HCT116 (cell line): Measurements from ENCODE around the gene PKMYT1. TPM values are rescaled to one million over a fixed set of nuclear protein-coding genes. Genes with fewer than 3 reads are reported as not detected.

Source experiments
- ATAC-seq: fragments of 200-7000 bp; cut with Tn5 transposase; 2 replicates; pipeline ENCODE4 v1.9.1; 2020; ENCODE audit warnings: mild to moderate bottlenecking, moderate library complexity
- BruUV-seq: library from RNA; stranded (reverse); fragments of 400-500 nt; replicated peaks from 2 replicates; lab custom pipeline; 2021; lab: Mats Ljungman, UMichigan
- CTCF ChIA-PET: fragments of 300-600 bp; sonication (Branson Sonifier 250); formaldehyde crosslinking; loops from one replicate; lab custom pipeline; 2021; ENCODE audit warnings: antibody characterized with exemption; lab: Charles Lee
- POLR2A ChIA-PET: fragments of 300-600, 350-600 bp; sonication (Branson Sonifier 250); formaldehyde crosslinking; loops from one replicate; lab custom pipeline; 2021; ENCODE audit warnings: antibody characterized with exemption; lab: Charles Lee
- RAD21 ChIA-PET, 2 experiments: fragments of 300-600 bp; sonication (Branson Sonifier 250); formaldehyde crosslinking; loops; one replicate each; lab custom pipeline; 2023; ENCODE audit warnings: low total read pairs in 2 of 2; ENCODE audit not compliant: uncharacterized antibody in 2 of 2, unreplicated experiment in 2 of 2, low non-redundant PET in 1 of 2; lab: Charles Lee
- DNase-seq: peaks from one replicate; pipeline ENCODE4 v3.0.0-alpha.2; 2010; ENCODE audit warnings: low read depth, low spot score
- H2AFZ ChIP-seq: fragments of 200-600 bp; shearing (Covaris generic), sonication (generic); 2 replicates; pipeline ENCODE4 v1.6.1; 2017; ENCODE audit warnings: low read depth, mixed run types, mixed read lengths, antibody characterized with exemption, low read length; ENCODE audit not compliant: poor library complexity, severe bottlenecking
- H3K27ac ChIP-seq: 2 replicates; pipeline ENCODE4 v1.5.1; 2012; ENCODE audit warnings: low read depth, low read length
- H3K27me3 ChIP-seq: fragments of 200-600 bp; sonication (generic); 2 replicates; pipeline ENCODE4 v1.6.1; 2016; ENCODE audit warnings: mixed run types, low read length, mixed read lengths; ENCODE audit not compliant: insufficient read depth
- H3K36me3 ChIP-seq, 2 experiments: fragments of 200-500 bp in 1 of 2; fragments of 200-600 bp in 1 of 2; sonication (Bioruptor generic) in 1 of 2; sonication (generic) in 1 of 2; 2 replicates each; pipeline versions ENCODE4 v1.5.1 to v1.6.1; 2014 to 2016; ENCODE audit warnings: low read length in 2 of 2, inconsistent platforms in 1 of 2, mixed read lengths in 1 of 2, mixed run types in 1 of 2; ENCODE audit not compliant: insufficient read depth in 2 of 2, control insufficient read depth in 1 of 2
- H3K4me1 ChIP-seq, 2 experiments: fragments of 200-600 bp in 1 of 2; sonication (generic) in 1 of 2; 2 replicates each; pipeline versions ENCODE4 v1.5.1 to v1.6.1; 2012 to 2017; ENCODE audit warnings: low read length in 2 of 2, inconsistent platforms in 1 of 2, mild to moderate bottlenecking in 1 of 2, mixed read lengths in 1 of 2, mixed run types in 1 of 2, moderate library complexity in 1 of 2; ENCODE audit not compliant: insufficient read depth in 2 of 2, control insufficient read depth in 1 of 2
- H3K4me2 ChIP-seq: fragments of 200-600 bp; sonication (generic); 2 replicates; pipeline ENCODE4 v1.6.1; 2017; ENCODE audit warnings: mixed run types, low read length, mixed read lengths
- H3K4me3 ChIP-seq, 2 experiments: fragments of 200-600 bp in 1 of 2; sonication (generic) in 1 of 2; replicated peaks in 1 of 2; 2 replicates each; pipeline ENCODE4 v1.5.1; 2011 to 2016; ENCODE audit warnings: low read length in 2 of 2, control low read depth in 1 of 2, low read depth in 1 of 2, mild to moderate bottlenecking in 1 of 2, mixed read lengths in 1 of 2, mixed run types in 1 of 2
- H3K79me2 ChIP-seq: fragments of 200-600 bp; sonication (generic); 2 replicates; pipeline ENCODE4 v1.6.1; 2017; ENCODE audit warnings: mild to moderate bottlenecking, mixed run types, low read length, moderate library complexity, mixed read lengths; ENCODE audit not compliant: insufficient read depth
- H3K9ac ChIP-seq: fragments of 200-600 bp; sonication (generic); 2 replicates; pipeline ENCODE4 v1.6.1; 2016; ENCODE audit warnings: low read length, mixed read lengths
- H3K9me2 ChIP-seq: fragments of 200-600 bp; sonication (generic), shearing (Covaris generic); 2 replicates; pipeline ENCODE4 v1.6.1; 2017; ENCODE audit warnings: mixed run types, mild to moderate bottlenecking, moderate library complexity; ENCODE audit not compliant: insufficient read depth
- H3K9me3 ChIP-seq, 2 experiments: fragments of 200-500 bp in 1 of 2; fragments of 200-600 bp in 1 of 2; sonication (Bioruptor generic) in 1 of 2; sonication (generic) in 1 of 2; 2 replicates each; pipeline ENCODE4 v1.6.1; 2014 to 2017; ENCODE audit warnings: low read length in 2 of 2, mixed read lengths in 2 of 2, inconsistent platforms in 1 of 2, low read depth in 1 of 2, mild to moderate bottlenecking in 1 of 2, mixed run types in 1 of 2, moderate library complexity in 1 of 2; ENCODE audit not compliant: control insufficient read depth in 1 of 2, insufficient read depth in 1 of 2
- H4K20me1 ChIP-seq: fragments of 200-600 bp; sonication (generic), shearing (Covaris generic); 2 replicates; pipeline ENCODE4 v1.6.1; 2017; ENCODE audit warnings: mixed run types, mild to moderate bottlenecking, moderate library complexity; ENCODE audit not compliant: insufficient read depth
- ATF3 ChIP-seq: IDR thresholded peaks from 2 replicates; pipeline ENCODE4 v1.6.1; 2012
- CBX3 ChIP-seq: IDR thresholded peaks from 2 replicates; pipeline ENCODE4 v1.6.1; 2012; ENCODE audit warnings: low read depth
- CEBPB ChIP-seq: IDR thresholded peaks from 2 replicates; pipeline ENCODE4 v1.6.1; 2012; ENCODE audit warnings: low read depth
- EGR1 ChIP-seq: IDR thresholded peaks from 2 replicates; pipeline ENCODE4 v1.6.1; 2012; ENCODE audit warnings: low read depth
- ELF1 ChIP-seq: IDR thresholded peaks from 2 replicates; pipeline ENCODE4 v1.6.1; 2012; ENCODE audit warnings: low read depth, borderline replicate concordance
- FOSL1 ChIP-seq: IDR thresholded peaks from 2 replicates; pipeline ENCODE4 v1.6.1; 2012; ENCODE audit warnings: low read depth
- POLR2A ChIP-seq: IDR thresholded peaks from 2 replicates; pipeline ENCODE4 v1.7.0; 2011; ENCODE audit warnings: borderline replicate concordance; ENCODE audit not compliant: insufficient read depth, insufficient read length; ENCODE audit errors: extremely low read depth
- POLR2AphosphoS5 ChIP-seq: IDR thresholded peaks from 2 replicates; pipeline ENCODE4 v1.6.1; 2011; ENCODE audit warnings: mild to moderate bottlenecking, low read depth, low read length, moderate library complexity
- RAD21 ChIP-seq: IDR thresholded peaks from 2 replicates; pipeline ENCODE4 v1.6.1; 2012; ENCODE audit warnings: low read depth, mild to moderate bottlenecking
- REST ChIP-seq: IDR thresholded peaks from 2 replicates; pipeline ENCODE4 v1.6.1; 2012; ENCODE audit warnings: low read depth
- SIN3A ChIP-seq: IDR thresholded peaks from 2 replicates; pipeline ENCODE4 v1.6.1; 2012; ENCODE audit warnings: low read depth
- SP1 ChIP-seq: IDR thresholded peaks from 2 replicates; pipeline ENCODE4 v1.6.1; 2012; ENCODE audit warnings: low read depth
- SRF ChIP-seq: IDR thresholded peaks from 2 replicates; pipeline ENCODE4 v1.6.1; 2012; ENCODE audit warnings: low read depth
- TCF7L2 ChIP-seq: IDR thresholded peaks from 2 replicates; pipeline ENCODE4 v1.7.0; 2011; ENCODE audit warnings: borderline replicate concordance, inconsistent platforms; ENCODE audit not compliant: insufficient read depth, insufficient read length; ENCODE audit errors: extremely low read depth
- YY1 ChIP-seq: IDR thresholded peaks from 2 replicates; pipeline ENCODE4 v1.6.1; 2011; ENCODE audit warnings: low read length, low read depth, moderate library complexity, mild to moderate bottlenecking; ENCODE audit not compliant: insufficient replicate concordance; ENCODE audit errors: extremely low read depth
- ZFX ChIP-seq: fragments of 450-650 bp; IDR thresholded peaks from 2 replicates; pipeline ENCODE4 v1.6.1; 2017
- ZNF274 ChIP-seq: fragments of 200-500 bp; sonication (Bioruptor generic); IDR thresholded peaks from 2 replicates; pipeline ENCODE4 v1.6.1; 2014; ENCODE audit warnings: mild to moderate bottlenecking, low read depth, low read length, inconsistent platforms
- intact Hi-C: fragments of 100-400 bp; cut with micrococcal nuclease; formaldehyde crosslinking; loops from 2 replicates; pipeline ENCODE4 v1.10.0; 2022
- total RNA-seq: library from RNA; stranded (reverse); gene quantifications from one replicate; pipeline ENCODE4 v1.2.1, GENCODE V29; 2021; ENCODE audit not compliant: unreplicated experiment
- TF ChIP-seq, protein P1 (sequence below): IDR thresholded peaks from 2 replicates; pipeline ENCODE4 v1.6.1; 2012
- TF ChIP-seq, protein P2 (sequence below), 3 experiments: fragments of 200-600 bp in 1 of 3; sonication (generic) in 1 of 3; IDR thresholded peaks in 2 of 3; conservative IDR thresholded peaks in 1 of 3; 2 replicates each; pipeline ENCODE4 v1.5.1; 2012 to 2017; ENCODE audit warnings: low read depth in 2 of 3, low read length in 2 of 3, antibody characterized with exemption in 1 of 3, borderline replicate concordance in 1 of 3, control low read depth in 1 of 3, mild to moderate bottlenecking in 1 of 3, mixed read lengths in 1 of 3, mixed run types in 1 of 3, moderate library complexity in 1 of 3; ENCODE audit not compliant: insufficient read depth in 1 of 3

The PKMYT1 gene
- total RNA-seq, 1 experiment from 2014 or later: 104 TPM

DNA sequence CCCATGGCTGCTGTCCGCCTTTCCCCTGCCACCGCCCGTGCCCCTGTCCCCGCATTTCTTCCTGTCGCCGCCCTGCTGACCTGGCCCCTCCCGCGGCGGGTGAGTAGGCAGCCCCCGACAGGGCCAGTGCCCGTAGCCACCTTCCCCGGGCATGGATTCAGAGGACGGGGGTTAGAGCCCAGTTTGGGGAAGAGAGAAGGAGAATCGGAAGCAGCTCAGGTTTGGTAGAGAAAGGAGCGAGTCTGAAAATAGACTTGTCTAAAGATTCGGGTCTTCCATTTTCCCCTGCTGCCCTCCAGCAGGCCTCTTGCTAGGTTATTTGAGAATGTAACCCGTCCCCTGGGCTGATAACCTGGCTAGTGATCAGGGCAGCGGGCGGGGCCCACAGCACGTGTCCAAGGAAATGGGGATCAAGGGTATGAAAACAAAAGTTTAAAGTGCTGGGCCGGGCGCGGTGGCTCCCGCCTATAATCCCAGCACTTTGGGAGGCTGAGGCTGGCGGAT, 24.6 kb upstream of the PKMYT1 start:
- Histone ChIP-seq H3K79me2 (no peaks in the 10 kb centered on the region), H3K27ac (no peak overlapping the region), H2AFZ (peak overlapping the region; percentile 48), H3K36me3 (no peaks in the 10 kb centered on the region), H3K4me1 (peaks cover 34 to 58% of the 10 kb centered on the region in 2 experiments), H3K27me3 (no peaks in the 10 kb centered on the region), H3K9ac (peak overlapping the region; percentile 63), H3K9me2 (no peaks in the 10 kb centered on the region), H4K20me1 (no peaks in the 10 kb centered on the region), H3K4me3 (peak overlapping the region; percentile 49 to 60), H3K4me2 (peak overlapping the region; percentile 93), H3K9me3 (no peaks in the 10 kb centered on the region)
- BruUV-seq: no TSS peak
- ChIA-PET POLR2A (interaction anchor here (11.4 kb wide), 1 partner anchor 17 kb away, joined by 188 read pairs; the partner anchor contains the start of genes CLDN6, HCFC1R1, THOC6 and TNFRSF12A), CTCF (interaction anchor here (2.5 to 3.0 kb wide), 2 partner anchors 23 to 27 kb away, joined by 12 to 29 read pairs; no protein-coding TSS in a partner anchor), RAD21 (interaction anchor here in 1 of 2 experiments (1.4 kb wide), 1 partner anchor 23 kb away, joined by 7 read pairs; no protein-coding TSS in a partner anchor)
- DNase-seq (no peak), ATAC-seq (no peak)
- TF ChIP-seq ZNF274: no peak
- TF ChIP-seq ATF3: no peak
- TF ChIP-seq REST: no peak
- TF ChIP-seq RAD21: no peak
- TF ChIP-seq ZFX: no peak
- TF ChIP-seq YY1: no peak
- no peak for TF ChIP-seq CEBPB
- TF ChIP-seq FOSL1: no peak
- no peak for TF ChIP-seq SIN3A
- no peak for TF ChIP-seq POLR2A
- TF ChIP-seq, protein P1, sequence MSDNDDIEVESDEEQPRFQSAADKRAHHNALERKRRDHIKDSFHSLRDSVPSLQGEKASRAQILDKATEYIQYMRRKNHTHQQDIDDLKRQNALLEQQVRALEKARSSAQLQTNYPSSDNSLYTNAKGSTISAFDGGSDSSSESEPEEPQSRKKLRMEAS: no peak
- no peak for TF ChIP-seq ELF1
- no peak for TF ChIP-seq SRF
- TF ChIP-seq CBX3: no peak
- no peak for TF ChIP-seq EGR1
- TF ChIP-seq, protein P2, sequence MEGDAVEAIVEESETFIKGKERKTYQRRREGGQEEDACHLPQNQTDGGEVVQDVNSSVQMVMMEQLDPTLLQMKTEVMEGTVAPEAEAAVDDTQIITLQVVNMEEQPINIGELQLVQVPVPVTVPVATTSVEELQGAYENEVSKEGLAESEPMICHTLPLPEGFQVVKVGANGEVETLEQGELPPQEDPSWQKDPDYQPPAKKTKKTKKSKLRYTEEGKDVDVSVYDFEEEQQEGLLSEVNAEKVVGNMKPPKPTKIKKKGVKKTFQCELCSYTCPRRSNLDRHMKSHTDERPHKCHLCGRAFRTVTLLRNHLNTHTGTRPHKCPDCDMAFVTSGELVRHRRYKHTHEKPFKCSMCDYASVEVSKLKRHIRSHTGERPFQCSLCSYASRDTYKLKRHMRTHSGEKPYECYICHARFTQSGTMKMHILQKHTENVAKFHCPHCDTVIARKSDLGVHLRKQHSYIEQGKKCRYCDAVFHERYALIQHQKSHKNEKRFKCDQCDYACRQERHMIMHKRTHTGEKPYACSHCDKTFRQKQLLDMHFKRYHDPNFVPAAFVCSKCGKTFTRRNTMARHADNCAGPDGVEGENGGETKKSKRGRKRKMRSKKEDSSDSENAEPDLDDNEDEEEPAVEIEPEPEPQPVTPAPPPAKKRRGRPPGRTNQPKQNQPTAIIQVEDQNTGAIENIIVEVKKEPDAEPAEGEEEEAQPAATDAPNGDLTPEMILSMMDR (IDR thresholded peaks at IDR 0.05 in 2 of 3, conservative IDR thresholded peaks at IDR 0.05 in 1 of 3; ENCODE audit: borderline replicate concordance in 1 of 3, insufficient read depth in 1 of 3, low read depth in 2 of 3, low read length in 2 of 3): no peak
- no peak for TF ChIP-seq TCF7L2
- no peak for TF ChIP-seq POLR2AphosphoS5
- TF ChIP-seq SP1: no peak
- intact Hi-C loops: loop anchor here (2.0 kb wide), 1 partner anchor 20 kb away; the partner anchor contains the start of gene THOC6
